ENCODE data around the gene MEIS3. TPM values are rescaled to one million over a fixed set of nuclear protein-coding genes. Genes with fewer than 3 reads are reported as not detected.
"Not testable (repeated sequence)": the region's sequence is repeated elsewhere in the genome, so short reads cannot be mapped to it uniquely, and the experiment has no call there.

MEIS3 gene
- total RNA-seq, 2 experiments from 2014 or later = 0.47 TPM; not detected in 1

GRCh38 chr19:47413941-47414340 is 5.4 kb downstream of the MEIS3 start:
- Mint-ChIP-seq H3K4me1 (ENCODE audit: low read depth) (peaks cover 20% of the 10 kb centered on the region), H3K27ac (no peak overlapping the region), H3K4me3 (no peak overlapping the region), H3K36me3 (ENCODE audit: low read depth) (no peaks in the 10 kb centered on the region), H3K27me3 (peaks cover 55% of the 10 kb centered on the region), H3K9me3 (no peaks in the 10 kb centered on the region)
- ChIA-PET CTCF (no interaction called here), POLR2A (no interaction called here)
- no peak for TF ChIP-seq CTCF (IDR thresholded peaks at IDR 0.05)
- Histone ChIP-seq H3K27me3 (ENCODE audit: control insufficient read depth in 1 of 2, insufficient read depth in 2 of 2, low read length in 2 of 2) (peaks cover 26 to 33% of the 10 kb centered on the region in 2 experiments), H3K27ac (ENCODE audit: low read depth in 1 of 2, low read length in 2 of 2) (no peak overlapping the region), H3K36me3 (ENCODE audit: insufficient read depth, low read length) (no peaks in the 10 kb centered on the region), H3K4me1 (ENCODE audit: insufficient read depth, low read length) (peaks cover 18% of the 10 kb centered on the region), H3K4me3 (ENCODE audit: low read length) (no peak overlapping the region), H3K9me3 (ENCODE audit: control insufficient read depth in 1 of 2, insufficient read depth in 1 of 2, low read length in 2 of 2) (peaks cover 0 to 12% of the 10 kb centered on the region in 2 experiments)
- DNase-seq (no peak), ATAC-seq (ENCODE audit: poor library complexity) (no peak)
- intact Hi-C loops (cut with DNase I, micrococcal nuclease) = no loop called here

- not testable (repeated sequence) for H3K27ac Mint-ChIP-seq
- peaks cover 13 to 16% of the 10 kb centered on the region in 2 experiments for H3K27me3 ChIP-seq (ENCODE audit: control insufficient read depth in 1 of 2, insufficient read depth in 2 of 2, low read length in 2 of 2)
- CTCF ChIA-PET = interaction anchor here (1.7 kb wide), 1 partner anchor 21 kb away, joined by 3 read pairs; no protein-coding TSS in a partner anchor
These were observed 7.6 kb downstream of the MEIS3 start for GRCh38 chr19:47411696-47412095.

GRCh38 chr19:47411101-47411500 is 8.2 kb downstream of the MEIS3 start:
- H3K27ac ChIP-seq (ENCODE audit: low read depth in 1 of 2, low read length in 2 of 2) = no peak overlapping the region
- Mint-ChIP-seq H3K27ac (no peak overlapping the region), H3K9me3 (no peaks in the 10 kb centered on the region), H3K27me3 (peaks cover 53% of the 10 kb centered on the region), H3K36me3 (ENCODE audit: low read depth) (no peaks in the 10 kb centered on the region), H3K4me1 (ENCODE audit: low read depth) (no peaks in the 10 kb centered on the region), H3K4me3 (no peak overlapping the region)
- H3K4me3 ChIP-seq (ENCODE audit: low read length) = no peak overlapping the region
- no peak for TF ChIP-seq CTCF (IDR thresholded peaks at IDR 0.05)
- H3K27me3 ChIP-seq (ENCODE audit: control insufficient read depth in 1 of 2, insufficient read depth in 2 of 2, low read length in 2 of 2) = peaks cover 13 to 16% of the 10 kb centered on the region in 2 experiments
- intact Hi-C loops (cut with DNase I, micrococcal nuclease) = no loop called here
- CTCF ChIA-PET = interaction anchor here (1.7 kb wide), 1 partner anchor 20 kb away, joined by 3 read pairs; no protein-coding TSS in a partner anchor
- ATAC-seq (ENCODE audit: poor library complexity) = no peak
- DNase-seq = no peak
- POLR2A ChIA-PET = no interaction called here
- H3K4me1 ChIP-seq (ENCODE audit: insufficient read depth, low read length) = no peaks in the 10 kb centered on the region
- H3K36me3 ChIP-seq (ENCODE audit: insufficient read depth, low read length) = no peaks in the 10 kb centered on the region
- H3K9me3 ChIP-seq (ENCODE audit: control insufficient read depth in 1 of 2, insufficient read depth in 1 of 2, low read length in 2 of 2) = peaks cover 0 to 20% of the 10 kb centered on the region in 2 experiments

More at GRCh38 chr19:47411696-47412095, 7.6 kb downstream of the MEIS3 start:
- ATAC-seq (ENCODE audit: poor library complexity); DNase-seq; H3K36me3 Mint-ChIP-seq (ENCODE audit: low read depth); H3K4me3 ChIP-seq (ENCODE audit: low read length); H3K4me1 ChIP-seq (ENCODE audit: insufficient read depth, low read length); H3K4me3 Mint-ChIP-seq; H3K9me3 Mint-ChIP-seq; H3K27ac ChIP-seq (ENCODE audit: low read depth in 1 of 2, low read length in 2 of 2); POLR2A ChIA-PET; H3K4me1 Mint-ChIP-seq (ENCODE audit: low read depth); intact Hi-C loops (cut with DNase I, micrococcal nuclease); H3K36me3 ChIP-seq (ENCODE audit: insufficient read depth, low read length): not testable (repeated sequence)
- peaks cover 53% of the 10 kb centered on the region for H3K27me3 Mint-ChIP-seq
- H3K9me3 ChIP-seq (ENCODE audit: control insufficient read depth in 1 of 2, insufficient read depth in 1 of 2, low read length in 2 of 2) = peaks cover 0 to 23% of the 10 kb centered on the region in 2 experiments

Measured in CD4-positive, alpha-beta T cell (primary cell).